K562 (cell line): Measurements from ENCODE around the gene BRD3OS. TPM values are rescaled to one million over a fixed set of nuclear protein-coding genes. Genes with fewer than 3 reads are reported as not detected.
A peak's percentile ranks its signal among the peaks of the same experiment; 100 is the strongest.

ENCODE experiments used
- ARHGAP35 ChIP-seq: fragments of 450-650 bp; IDR thresholded peaks from 2 replicates; pipeline ENCODE4 v1.6.1; 2018; ENCODE audit not compliant: partially characterized antibody
- BRCA1 ChIP-seq, 2 experiments: fragments of 450-650 bp in 1 of 2; sonication (generic) in 1 of 2; formaldehyde crosslinking in 1 of 2; IDR thresholded peaks; 2 replicates each; pipeline versions ENCODE4 v1.5.0 to v1.6.1; 2017 to 2020; ENCODE audit warnings: mild to moderate bottlenecking in 1 of 2, missing genetic modification reagents in 1 of 2
- CHD4 ChIP-seq: fragments of 200-600 bp; sonication (generic); IDR thresholded peaks from 3 replicates; pipeline ENCODE4 v1.6.1; 2012; ENCODE audit warnings: low read depth, mild to moderate bottlenecking, mixed read lengths, low read length, inconsistent platforms; ENCODE audit not compliant: insufficient read depth, insufficient replicate concordance, poor library complexity, severe bottlenecking
- ELK3 ChIP-seq: fragments of 450-650 bp; formaldehyde crosslinking; IDR thresholded peaks from 2 replicates; pipeline ENCODE4 v1.4.0; 2020; ENCODE audit warnings: mild to moderate bottlenecking
- ETS2 ChIP-seq: IDR thresholded peaks from 2 replicates; pipeline ENCODE4 v1.6.1; 2016; ENCODE audit warnings: borderline replicate concordance, missing genetic modification characterization, mild to moderate bottlenecking, moderate library complexity, missing compliant biosample characterization; ENCODE audit not compliant: poor library complexity, severe bottlenecking
- ETV1 ChIP-seq: fragments of 450-650 bp; conservative IDR thresholded peaks from 2 replicates; pipeline ENCODE4 v1.6.1; 2016; ENCODE audit warnings: missing genetic modification characterization, control low read depth, low read depth, missing compliant biosample characterization
- FOXA3 ChIP-seq, 2 experiments: fragments of 450-650 bp in 1 of 2; sonication (generic) in 1 of 2; formaldehyde crosslinking; IDR thresholded peaks in 1 of 2; conservative IDR thresholded peaks in 1 of 2; 2 replicates each; pipeline versions ENCODE4 v1.4.0 to v1.8.0; 2020 to 2022; ENCODE audit warnings: mild to moderate bottlenecking in 2 of 2, missing genetic modification reagents in 1 of 2
- HINFP ChIP-seq: fragments of 450-650 bp; conservative IDR thresholded peaks from 2 replicates; pipeline ENCODE4 v1.6.1; 2016; ENCODE audit warnings: missing genetic modification characterization, low read depth, mild to moderate bottlenecking, control low read depth, missing compliant biosample characterization
- HLTF ChIP-seq: fragments of 450-650 bp; IDR thresholded peaks from 2 replicates; pipeline ENCODE4 v1.6.1; 2016
- MECOM ChIP-seq: fragments of 250-450 bp; sonication (Bioruptor Pico); IDR thresholded peaks from 2 replicates; pipeline ENCODE4 v1.8.0; 2022; ENCODE audit warnings: inconsistent platforms
- MED1 ChIP-seq: sonication (generic); formaldehyde crosslinking; IDR thresholded peaks from 2 replicates; pipeline ENCODE4 v1.8.1; 2023; ENCODE audit warnings: missing genetic modification reagents, borderline replicate concordance
- MEIS2 ChIP-seq: fragments of 450-650 bp; IDR thresholded peaks from 2 replicates; pipeline ENCODE4 v1.6.1; 2014; ENCODE audit warnings: mild to moderate bottlenecking; ENCODE audit not compliant: partially characterized antibody
- NR1H2 ChIP-seq: sonication (generic); formaldehyde crosslinking; IDR thresholded peaks from 2 replicates; pipeline ENCODE4 v1.4.0; 2020; ENCODE audit warnings: mild to moderate bottlenecking, missing genetic modification reagents
- NUFIP1 ChIP-seq: fragments of 450-650 bp; IDR thresholded peaks from 2 replicates; pipeline ENCODE4 v1.6.1; 2018; ENCODE audit not compliant: partially characterized antibody
- SRF ChIP-seq, 2 experiments: fragments of 250-450, 450-650 bp in 1 of 2; sonication (Bioruptor Pico) in 1 of 2; sonication (generic) in 1 of 2; formaldehyde crosslinking; IDR thresholded peaks; 2 replicates each; pipeline versions ENCODE4 v1.5.0 to v1.5.1; 2020 to 2022; ENCODE audit warnings: mild to moderate bottlenecking in 1 of 2, missing genetic modification reagents in 1 of 2
- YBX1 ChIP-seq: fragments of 450-650 bp; IDR thresholded peaks from 2 replicates; pipeline ENCODE4 v1.7.1; 2016; ENCODE audit warnings: mild to moderate bottlenecking
- ZKSCAN3 ChIP-seq: fragments of 250-450 bp; sonication (Bioruptor Pico); IDR thresholded peaks from 2 replicates; pipeline ENCODE4 v1.4.0; 2020
- ZMIZ1 ChIP-seq, 2 experiments: fragments of 150-350 bp in 1 of 2; IDR thresholded peaks; 2 replicates each; pipeline ENCODE4 v1.6.1; 2012 to 2016; ENCODE audit warnings: low read depth in 2 of 2, low read length in 2 of 2, mild to moderate bottlenecking in 1 of 2, moderate library complexity in 1 of 2
- ZNF134 ChIP-seq: fragments of 250-450 bp; sonication (Bioruptor Pico); conservative IDR thresholded peaks from 2 replicates; pipeline ENCODE4 v1.4.0; 2020
- ZNF431 ChIP-seq: sonication (generic); formaldehyde crosslinking; IDR thresholded peaks from 2 replicates; pipeline ENCODE4 v1.8.0; 2022; ENCODE audit warnings: mild to moderate bottlenecking, missing genetic modification reagents
- ZNF511 ChIP-seq: sonication (generic); formaldehyde crosslinking; IDR thresholded peaks from 2 replicates; pipeline ENCODE4 v1.8.0; 2022; ENCODE audit warnings: mild to moderate bottlenecking, missing genetic modification reagents
- polyA plus RNA-seq, 8 experiments: library from polyadenylated mRNA; depleted of rRNA in 4 of 8; stranded (reverse) in 5 of 8; unstranded in 3 of 8; fragments of >200 nt; fragmentation: Nextera tagmentation in 2 of 8; fragmentation: Illumina TruSeq in 1 of 8; extraction: Ambion mirVana in 2 of 8; extraction: Trizol in 1 of 8; gene quantifications; 2 replicates each; pipeline versions ENCODE4 v1.2.1 to v1.2.3, GENCODE V29; 2011 to 2014; ENCODE audit warnings: inconsistent platforms in 1 of 8, missing spikeins in 1 of 8
- total RNA-seq, 7 experiments: library from RNA; depleted of rRNA in 6 of 7; stranded (reverse); fragments of >200 nt in 6 of 7; fragmentation: Illumina TruSeq in 2 of 7; extraction: Trizol in 2 of 7; gene quantifications; 2 replicates each; pipeline versions ENCODE4 v1.2.1 to v1.2.3, GENCODE V29; 2011 to 2021; ENCODE audit warnings: low replicate concordance in 1 of 7

The BRD3OS gene
- total and polyA plus RNA-seq, 9 of the 15 experiments (the other 6 are each of a cell fraction or from before 2014, with no cell fraction given) = 1.1 to 8.7 (median 5.9) TPM

- no peak for TF ChIP-seq ELK3 (CRISPR knock-in tag)
- no peak for TF ChIP-seq BRCA1 (IDR thresholded peaks at IDR 0.05)
- TF ChIP-seq BRCA1 (CRISPR knock-in tag; IDR thresholded peaks at IDR 0.05) = no peak
- TF ChIP-seq CHD4 = no peak
- no peak for TF ChIP-seq HINFP (tag)
- TF ChIP-seq MEIS2 = no peak
- TF ChIP-seq SRF (CRISPR knock-in tag; IDR thresholded peaks at IDR 0.05) = no peak
- TF ChIP-seq FOXA3 (CRISPR knock-in tag; conservative IDR thresholded peaks at IDR 0.05 in 1 of 2, IDR thresholded peaks at IDR 0.05 in 1 of 2) = no peak
- TF ChIP-seq ETV1 (tag) = no peak
- peak in 1 of 2 experiments; percentile 96; a peak in 2 of 4 replicates for TF ChIP-seq ZMIZ1 (IDR thresholded peaks at IDR 0.05; ENCODE audit: low read depth in 2 of 2, low read length in 2 of 2)
- TF ChIP-seq MED1 = no peak
- TF ChIP-seq NUFIP1 = no peak
- no peak for TF ChIP-seq ARHGAP35
- peak; percentile 96 for TF ChIP-seq HLTF
- TF ChIP-seq NR1H2 (CRISPR knock-in tag) = no peak
- TF ChIP-seq ZKSCAN3 (CRISPR knock-in tag) = no peak
- no peak for TF ChIP-seq ETS2 (tag)
- no peak for TF ChIP-seq MECOM (CRISPR knock-in tag)
- no peak for TF ChIP-seq ZNF134 (CRISPR knock-in tag)
- no peak for TF ChIP-seq ZNF511 (CRISPR knock-in tag)
- TF ChIP-seq YBX1 = no peak
- TF ChIP-seq ZNF431 (CRISPR knock-in tag) = no peak
Measured at GRCh38 chr9:134024828-134025605, at the start of gene BRD3OS (continued).
